Measurements from ENCODE around the gene KRT1.

Gene KRT1

DNA sequence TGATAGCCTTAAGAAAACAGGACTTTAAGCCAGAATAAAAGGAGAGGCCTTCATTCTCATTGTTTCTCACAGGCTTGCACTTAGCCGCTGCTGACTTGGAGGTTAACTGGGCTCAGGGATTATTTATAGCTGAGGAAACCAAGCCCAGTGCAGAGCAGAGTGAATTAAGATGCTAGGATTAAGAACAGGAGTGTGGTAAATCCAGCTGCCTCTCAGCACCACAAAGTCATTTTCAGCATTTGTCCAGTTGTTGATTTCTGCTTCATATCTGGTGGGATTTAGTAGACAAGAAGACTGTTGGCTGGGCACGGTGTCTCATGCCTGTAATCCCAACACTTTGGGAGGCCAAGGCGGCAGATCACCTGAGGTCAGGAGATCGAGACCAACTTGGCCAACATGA lies 47.6 kb downstream of the KRT1 start:
- DNase-seq: no peak

DNA sequence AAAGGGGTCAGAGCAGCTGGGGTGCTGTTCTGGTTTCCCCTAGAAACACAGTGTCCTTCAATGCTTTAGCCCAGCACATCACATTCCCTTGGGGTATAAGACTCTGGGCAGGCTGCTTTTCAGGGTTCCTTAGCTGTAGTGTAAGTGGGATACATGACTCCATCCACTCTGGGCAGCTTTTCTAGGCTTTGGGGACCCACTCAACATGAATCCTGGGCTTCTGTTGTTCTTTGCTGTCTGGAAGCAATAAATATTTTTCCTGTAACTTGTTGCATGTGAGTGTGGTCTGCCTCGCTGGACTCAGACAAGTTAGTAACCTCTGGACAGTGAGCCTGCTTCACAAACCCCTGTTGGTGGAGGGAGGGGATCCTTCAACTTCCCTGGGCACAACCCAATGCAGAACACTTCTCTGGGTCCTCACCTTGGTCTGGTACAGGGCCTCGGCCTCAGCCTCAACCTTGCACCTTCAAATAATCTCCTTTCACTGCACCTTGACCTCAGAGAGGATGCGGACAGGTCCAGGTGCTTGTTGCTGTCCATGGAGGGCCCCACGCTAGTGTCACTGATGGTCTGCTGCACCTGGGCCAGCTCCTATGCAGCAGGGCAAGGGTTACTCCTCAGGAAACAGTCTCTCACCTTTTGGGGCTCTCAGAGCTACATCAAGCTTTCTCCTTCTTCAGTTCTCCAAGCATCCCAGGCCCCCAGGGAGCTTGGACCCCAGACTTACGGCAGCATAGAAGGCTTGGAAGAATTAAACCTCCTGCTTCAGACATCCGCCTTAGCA lies 48.3 kb downstream of the KRT1 start:
- DNase-seq: no peak

DNA sequence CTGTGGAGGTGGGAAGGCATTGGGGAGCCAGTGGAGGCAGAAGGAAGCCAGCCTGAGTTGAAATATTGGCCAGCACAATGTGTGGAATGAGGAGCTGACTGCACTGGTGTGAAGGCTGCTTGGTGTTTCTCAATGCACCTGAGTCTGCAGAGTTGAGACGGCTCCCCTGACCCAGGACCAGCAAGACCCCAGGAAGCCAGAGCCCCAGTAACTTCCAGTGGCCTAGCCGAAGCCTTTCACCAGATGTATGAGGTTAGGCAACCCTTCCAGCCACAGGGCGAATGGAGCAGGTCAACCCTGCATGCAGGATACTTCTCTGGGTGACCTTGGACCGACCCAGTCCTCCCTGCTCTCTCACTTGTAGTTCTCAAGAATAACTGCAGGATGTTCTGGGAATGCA lies 48.9 kb downstream of the KRT1 start:
- no peak for DNase-seq

DNA sequence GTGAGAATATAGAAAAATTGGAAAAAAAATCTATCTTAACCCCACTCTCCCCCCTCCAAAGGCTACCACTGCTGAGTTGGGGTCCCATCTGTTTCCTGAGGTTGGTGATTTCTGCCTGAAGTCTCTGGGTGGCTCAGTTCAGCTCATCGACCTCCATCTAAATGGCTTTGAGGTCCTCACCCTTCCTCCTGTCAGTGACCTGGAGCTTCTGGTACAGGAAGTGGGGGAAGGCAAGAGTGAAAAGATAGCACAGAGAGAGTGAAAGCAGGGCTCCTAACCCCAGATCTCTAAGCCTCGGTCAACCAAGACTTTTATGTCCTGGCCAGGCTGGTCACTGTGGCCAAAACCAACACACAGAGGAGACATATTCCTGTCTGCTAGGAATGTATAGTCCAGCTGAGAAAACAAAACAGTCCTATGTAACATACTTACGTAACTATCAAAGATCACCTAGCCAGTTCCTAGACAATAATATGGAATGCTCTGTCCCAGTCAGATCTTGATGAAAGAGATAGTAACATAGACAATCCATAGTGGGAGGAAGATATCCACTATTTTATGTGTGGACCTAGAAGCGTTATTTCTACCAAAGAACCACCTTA lies 49.5 kb downstream of the KRT1 start:
- DNase-seq: no peak

DNA sequence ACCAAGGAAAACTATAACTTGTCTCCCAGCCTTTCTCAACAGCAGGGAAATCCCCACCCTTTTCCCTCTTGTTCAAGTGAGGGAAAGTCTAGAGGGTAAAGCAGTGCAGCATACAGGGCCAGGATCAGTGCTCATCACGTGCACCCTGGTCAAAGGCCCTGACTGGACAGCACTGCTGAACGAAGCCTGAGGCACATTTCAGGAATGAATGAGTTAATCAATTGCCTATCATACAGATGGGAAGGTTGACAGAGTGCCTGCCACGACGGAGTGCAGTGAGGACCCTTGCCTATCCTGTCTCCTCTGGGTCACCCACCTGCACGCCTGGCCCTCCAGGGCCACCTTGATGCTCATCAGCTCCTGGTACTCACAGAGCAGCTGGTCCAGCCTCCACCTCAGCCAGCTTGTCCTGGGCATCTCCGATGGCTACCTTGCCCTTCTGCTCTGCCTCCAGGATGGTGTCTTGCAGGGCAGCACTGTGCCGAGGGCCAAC lies 50.2 kb downstream of the KRT1 start:
- no peak for DNase-seq

DNA sequence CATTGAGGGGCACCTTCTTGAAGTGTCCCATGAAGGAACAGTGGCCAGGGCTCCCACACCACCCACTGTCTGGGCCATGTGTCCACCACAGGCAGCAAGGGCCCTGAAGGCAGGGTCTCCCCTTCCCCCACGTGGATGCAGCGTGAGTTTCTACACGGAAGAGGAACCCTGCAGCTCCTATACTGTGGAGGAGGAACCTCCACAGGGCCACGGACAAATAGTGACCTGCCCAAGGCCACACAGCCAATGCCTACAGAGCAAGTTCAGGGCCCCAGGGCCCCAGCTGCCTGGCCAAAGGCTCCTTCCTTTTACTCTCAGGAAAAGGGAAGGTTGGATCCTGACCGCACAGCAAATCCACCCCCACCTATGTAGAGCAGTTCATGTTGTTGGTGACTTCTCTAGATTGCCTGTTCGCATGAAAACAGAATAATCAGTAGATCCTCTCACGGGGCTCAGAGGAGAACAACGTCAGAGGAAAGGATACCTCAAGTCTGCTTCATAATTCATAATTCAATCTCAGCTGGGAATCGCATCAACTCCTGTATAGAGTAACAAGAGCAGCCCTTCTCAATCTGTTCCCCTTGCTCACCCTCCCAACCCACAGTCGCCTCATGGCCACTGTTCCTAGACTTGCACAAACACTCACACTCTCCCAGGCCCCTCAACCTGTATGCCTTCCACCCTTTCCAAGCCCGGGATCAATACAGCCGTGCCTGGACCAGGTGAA lies 50.8 kb downstream of the KRT1 start:
- no peak for DNase-seq

DNA sequence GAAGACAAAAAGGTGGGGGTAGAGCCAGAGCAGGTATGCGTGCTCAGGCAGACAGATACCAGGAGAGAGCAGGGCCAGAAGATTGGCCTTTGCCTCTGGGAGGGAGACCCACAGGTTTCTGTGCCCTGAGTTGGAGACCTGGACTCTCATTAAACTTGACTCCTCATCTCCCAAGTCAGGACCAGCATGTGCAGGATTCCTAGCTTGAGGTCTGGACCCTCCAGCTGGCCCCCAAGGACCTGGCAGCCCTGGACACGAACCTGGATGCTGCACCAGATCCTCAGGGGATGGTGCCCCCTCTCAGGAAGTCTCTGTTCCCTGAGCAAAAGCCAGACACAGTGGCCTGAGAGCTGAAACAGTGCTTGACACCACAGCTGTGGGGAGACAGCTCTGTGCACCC lies 51.4 kb downstream of the KRT1 start:
- DNase-seq: no peak

DNA sequence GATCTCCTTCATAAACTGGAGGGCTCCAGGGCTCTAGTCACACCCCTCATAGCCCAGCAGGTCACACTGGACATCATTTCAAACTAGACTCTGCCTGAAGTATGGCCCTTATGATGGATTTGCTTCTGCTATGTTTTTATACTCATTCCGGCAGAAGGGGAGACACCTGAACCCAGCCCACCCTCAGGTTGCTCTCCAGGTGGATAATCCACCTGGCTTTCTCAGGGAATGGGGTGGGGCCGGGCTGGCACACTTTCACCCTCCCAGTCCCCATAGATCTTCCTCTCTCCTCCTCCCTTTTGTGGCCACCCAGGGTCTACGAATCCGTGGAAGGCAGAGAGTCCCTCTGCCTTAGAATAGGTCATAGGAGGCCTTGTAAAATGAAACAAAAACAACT lies 52.1 kb downstream of the KRT1 start:
- DNase-seq: no peak

DNA sequence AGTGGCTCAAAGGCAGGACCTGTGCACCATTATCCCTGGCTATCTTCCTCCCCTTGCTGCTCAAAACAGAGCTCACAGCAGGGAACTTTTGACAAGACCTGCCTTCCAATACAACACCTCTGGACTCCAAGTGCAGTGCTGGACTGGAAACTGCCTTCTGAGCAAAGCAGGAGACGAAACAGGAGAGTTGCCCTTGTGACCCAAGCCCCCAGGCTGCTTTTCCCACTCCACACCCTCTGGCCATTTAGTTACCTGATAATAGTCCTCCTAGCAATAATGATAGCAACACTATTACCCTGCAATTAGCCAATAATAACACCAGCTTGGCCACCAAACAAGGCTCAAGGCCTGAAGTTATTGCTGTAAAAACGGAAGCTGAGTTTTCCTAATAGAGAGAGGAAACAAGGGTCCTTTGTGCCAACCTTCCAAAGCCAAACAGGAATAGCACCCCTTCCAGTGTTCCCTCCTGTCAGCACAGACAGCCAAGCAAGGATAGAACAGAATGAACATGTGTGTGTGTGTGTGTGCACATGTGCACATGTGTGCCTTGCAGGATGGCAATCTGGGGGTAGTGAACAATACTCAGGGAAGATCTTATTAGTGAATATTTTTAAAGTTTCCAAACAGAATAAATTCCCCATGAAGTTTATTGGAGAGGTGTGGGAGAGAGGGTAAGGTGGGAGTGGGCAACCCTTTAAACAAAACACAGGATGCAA lies 52.7 kb downstream of the KRT1 start:
- DNase-seq: no peak
